Bronchial smooth muscle cell (primary cell): ENCODE measurements around the gene ARHGAP23. TPM values are rescaled to one million over a fixed set of nuclear protein-coding genes. Genes with fewer than 3 reads are reported as not detected.

Experiments
- total RNA-seq: library from RNA; depleted of rRNA; stranded (reverse); fragments of >200 nt; gene quantifications from 2 replicates; pipeline ENCODE4 v1.2.1, GENCODE V29; 2014

Gene ARHGAP23, protein sequence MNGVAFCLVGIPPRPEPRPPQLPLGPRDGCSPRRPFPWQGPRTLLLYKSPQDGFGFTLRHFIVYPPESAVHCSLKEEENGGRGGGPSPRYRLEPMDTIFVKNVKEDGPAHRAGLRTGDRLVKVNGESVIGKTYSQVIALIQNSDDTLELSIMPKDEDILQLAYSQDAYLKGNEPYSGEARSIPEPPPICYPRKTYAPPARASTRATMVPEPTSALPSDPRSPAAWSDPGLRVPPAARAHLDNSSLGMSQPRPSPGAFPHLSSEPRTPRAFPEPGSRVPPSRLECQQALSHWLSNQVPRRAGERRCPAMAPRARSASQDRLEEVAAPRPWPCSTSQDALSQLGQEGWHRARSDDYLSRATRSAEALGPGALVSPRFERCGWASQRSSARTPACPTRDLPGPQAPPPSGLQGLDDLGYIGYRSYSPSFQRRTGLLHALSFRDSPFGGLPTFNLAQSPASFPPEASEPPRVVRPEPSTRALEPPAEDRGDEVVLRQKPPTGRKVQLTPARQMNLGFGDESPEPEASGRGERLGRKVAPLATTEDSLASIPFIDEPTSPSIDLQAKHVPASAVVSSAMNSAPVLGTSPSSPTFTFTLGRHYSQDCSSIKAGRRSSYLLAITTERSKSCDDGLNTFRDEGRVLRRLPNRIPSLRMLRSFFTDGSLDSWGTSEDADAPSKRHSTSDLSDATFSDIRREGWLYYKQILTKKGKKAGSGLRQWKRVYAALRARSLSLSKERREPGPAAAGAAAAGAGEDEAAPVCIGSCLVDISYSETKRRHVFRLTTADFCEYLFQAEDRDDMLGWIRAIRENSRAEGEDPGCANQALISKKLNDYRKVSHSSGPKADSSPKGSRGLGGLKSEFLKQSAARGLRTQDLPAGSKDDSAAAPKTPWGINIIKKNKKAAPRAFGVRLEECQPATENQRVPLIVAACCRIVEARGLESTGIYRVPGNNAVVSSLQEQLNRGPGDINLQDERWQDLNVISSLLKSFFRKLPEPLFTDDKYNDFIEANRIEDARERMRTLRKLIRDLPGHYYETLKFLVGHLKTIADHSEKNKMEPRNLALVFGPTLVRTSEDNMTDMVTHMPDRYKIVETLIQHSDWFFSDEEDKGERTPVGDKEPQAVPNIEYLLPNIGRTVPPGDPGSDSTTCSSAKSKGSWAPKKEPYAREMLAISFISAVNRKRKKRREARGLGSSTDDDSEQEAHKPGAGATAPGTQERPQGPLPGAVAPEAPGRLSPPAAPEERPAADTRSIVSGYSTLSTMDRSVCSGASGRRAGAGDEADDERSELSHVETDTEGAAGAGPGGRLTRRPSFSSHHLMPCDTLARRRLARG (N-terminal part only)
- total RNA-seq: 17.3 and 19.1 TPM in 2 replicates

DNA sequence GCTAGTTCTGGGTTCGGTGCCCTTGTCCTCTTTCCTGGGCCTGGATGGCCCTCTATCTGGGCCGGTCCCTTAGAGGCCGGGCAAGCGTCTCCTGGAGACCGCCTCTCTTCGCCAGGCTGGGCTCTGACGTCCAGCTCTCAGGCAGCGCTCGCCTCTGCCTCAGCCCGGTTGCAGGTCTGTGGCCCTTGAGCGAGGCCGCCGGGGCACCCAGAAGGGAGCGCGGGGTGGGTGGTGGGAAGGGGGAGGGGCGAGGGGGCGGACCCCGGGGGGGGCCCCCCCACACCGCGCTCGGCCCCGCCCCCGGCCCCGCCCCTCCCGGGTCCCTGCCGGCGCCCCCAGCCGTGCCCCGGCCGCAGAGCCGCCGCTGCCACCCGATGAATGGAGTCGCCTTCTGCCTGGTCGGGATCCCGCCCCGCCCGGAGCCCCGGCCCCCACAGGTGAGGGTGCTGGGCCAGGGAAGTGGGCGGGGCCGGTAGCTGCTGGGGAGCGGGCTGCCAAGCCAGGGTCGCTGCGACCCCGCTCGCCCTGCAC lies at the start of gene ARHGAP23:
TSS of gene ARHGAP23 (plus strand) at position 353 of the 531 bp plus-strand sequence. CDS start at position 375, 22 bp downstream.

Other genes starting within 250 kb of the ARHGAP23 start
- not detected in 2 replicates for gene TBC1D3, start 235.9 kb upstream of the ARHGAP23 start, total RNA-seq
- 31.5 and 32.5 TPM in 2 replicates for gene MRPL45, start 131.3 kb upstream of the ARHGAP23 start, total RNA-seq
- 0.09 TPM in 1 of 2 replicates, not detected in the other for gene GPR179, start 84.5 kb upstream of the ARHGAP23 start, total RNA-seq
- gene SOCS7, start 76.6 kb upstream of the ARHGAP23 start, total RNA-seq: 6.8 and 7.4 TPM in 2 replicates
- not detected in 2 replicates for gene SRCIN1, start 177.5 kb downstream of the ARHGAP23 start, total RNA-seq
- 0.09 and 0.47 TPM in 2 replicates for gene EPOP, start 246.5 kb downstream of the ARHGAP23 start, total RNA-seq